A673 (cell line): ENCODE data around the gene GRB10.

Source experiments
- CTCF ChIP-seq: fragments of 300-800, 200-600 bp; sonication (generic); conservative IDR thresholded peaks from 2 replicates; pipeline ENCODE4 v1.5.1; 2017; ENCODE audit warnings: low read depth, mild to moderate bottlenecking, antibody characterized with exemption, low read length, moderate library complexity, mixed read lengths
- EZH2 ChIP-seq: fragments of 200-600 bp; sonication (generic); IDR thresholded peaks from 2 replicates; pipeline ENCODE4 v1.6.1; 2017; ENCODE audit warnings: borderline replicate concordance, low read depth, mild to moderate bottlenecking, mixed read lengths, antibody characterized with exemption, low read length; ENCODE audit not compliant: poor library complexity, severe bottlenecking

GRCh38 chr7:50688226-50688590 is 94.5 kb downstream of the GRB10 start:
- no peak for TF ChIP-seq CTCF
- no peak for TF ChIP-seq EZH2
